HCT116 (cell line): ENCODE data around the gene PLD1. TPM values are rescaled to one million over a fixed set of nuclear protein-coding genes. Genes with fewer than 3 reads are reported as not detected.

Source experiments
- ATAC-seq: fragments of 200-7000 bp; cut with Tn5 transposase; 2 replicates; pipeline ENCODE4 v1.9.1; 2020; ENCODE audit warnings: mild to moderate bottlenecking, moderate library complexity
- BruUV-seq: library from RNA; stranded (reverse); fragments of 400-500 nt; replicated peaks from 2 replicates; lab custom pipeline; 2021; lab: Mats Ljungman, UMichigan
- CTCF ChIA-PET: fragments of 300-600 bp; sonication (Branson Sonifier 250); formaldehyde crosslinking; loops from one replicate; lab custom pipeline; 2021; ENCODE audit warnings: antibody characterized with exemption; lab: Charles Lee
- POLR2A ChIA-PET: fragments of 300-600, 350-600 bp; sonication (Branson Sonifier 250); formaldehyde crosslinking; loops from one replicate; lab custom pipeline; 2021; ENCODE audit warnings: antibody characterized with exemption; lab: Charles Lee
- RAD21 ChIA-PET, 2 experiments: fragments of 300-600 bp; sonication (Branson Sonifier 250); formaldehyde crosslinking; loops; one replicate each; lab custom pipeline; 2023; ENCODE audit warnings: low total read pairs in 2 of 2; ENCODE audit not compliant: uncharacterized antibody in 2 of 2, unreplicated experiment in 2 of 2, low non-redundant PET in 1 of 2; lab: Charles Lee
- DNase-seq: peaks from one replicate; pipeline ENCODE4 v3.0.0-alpha.2; 2010; ENCODE audit warnings: low read depth, low spot score
- H2AFZ ChIP-seq: fragments of 200-600 bp; shearing (Covaris generic), sonication (generic); 2 replicates; pipeline ENCODE4 v1.6.1; 2017; ENCODE audit warnings: low read depth, mixed run types, mixed read lengths, antibody characterized with exemption, low read length; ENCODE audit not compliant: poor library complexity, severe bottlenecking
- H3K27ac ChIP-seq: 2 replicates; pipeline ENCODE4 v1.5.1; 2012; ENCODE audit warnings: low read depth, low read length
- H3K27me3 ChIP-seq: fragments of 200-600 bp; sonication (generic); 2 replicates; pipeline ENCODE4 v1.6.1; 2016; ENCODE audit warnings: mixed run types, low read length, mixed read lengths; ENCODE audit not compliant: insufficient read depth
- H3K36me3 ChIP-seq, 2 experiments: fragments of 200-500 bp in 1 of 2; fragments of 200-600 bp in 1 of 2; sonication (Bioruptor generic) in 1 of 2; sonication (generic) in 1 of 2; 2 replicates each; pipeline versions ENCODE4 v1.5.1 to v1.6.1; 2014 to 2016; ENCODE audit warnings: low read length in 2 of 2, inconsistent platforms in 1 of 2, mixed read lengths in 1 of 2, mixed run types in 1 of 2; ENCODE audit not compliant: insufficient read depth in 2 of 2, control insufficient read depth in 1 of 2
- H3K4me1 ChIP-seq, 2 experiments: fragments of 200-600 bp in 1 of 2; sonication (generic) in 1 of 2; 2 replicates each; pipeline versions ENCODE4 v1.5.1 to v1.6.1; 2012 to 2017; ENCODE audit warnings: low read length in 2 of 2, inconsistent platforms in 1 of 2, mild to moderate bottlenecking in 1 of 2, mixed read lengths in 1 of 2, mixed run types in 1 of 2, moderate library complexity in 1 of 2; ENCODE audit not compliant: insufficient read depth in 2 of 2, control insufficient read depth in 1 of 2
- H3K4me2 ChIP-seq: fragments of 200-600 bp; sonication (generic); 2 replicates; pipeline ENCODE4 v1.6.1; 2017; ENCODE audit warnings: mixed run types, low read length, mixed read lengths
- H3K4me3 ChIP-seq, 2 experiments: fragments of 200-600 bp in 1 of 2; sonication (generic) in 1 of 2; replicated peaks in 1 of 2; 2 replicates each; pipeline ENCODE4 v1.5.1; 2011 to 2016; ENCODE audit warnings: low read length in 2 of 2, control low read depth in 1 of 2, low read depth in 1 of 2, mild to moderate bottlenecking in 1 of 2, mixed read lengths in 1 of 2, mixed run types in 1 of 2
- H3K79me2 ChIP-seq: fragments of 200-600 bp; sonication (generic); 2 replicates; pipeline ENCODE4 v1.6.1; 2017; ENCODE audit warnings: mild to moderate bottlenecking, mixed run types, low read length, moderate library complexity, mixed read lengths; ENCODE audit not compliant: insufficient read depth
- H3K9ac ChIP-seq: fragments of 200-600 bp; sonication (generic); 2 replicates; pipeline ENCODE4 v1.6.1; 2016; ENCODE audit warnings: low read length, mixed read lengths
- H3K9me2 ChIP-seq: fragments of 200-600 bp; sonication (generic), shearing (Covaris generic); 2 replicates; pipeline ENCODE4 v1.6.1; 2017; ENCODE audit warnings: mixed run types, mild to moderate bottlenecking, moderate library complexity; ENCODE audit not compliant: insufficient read depth
- H3K9me3 ChIP-seq, 2 experiments: fragments of 200-500 bp in 1 of 2; fragments of 200-600 bp in 1 of 2; sonication (Bioruptor generic) in 1 of 2; sonication (generic) in 1 of 2; 2 replicates each; pipeline ENCODE4 v1.6.1; 2014 to 2017; ENCODE audit warnings: low read length in 2 of 2, mixed read lengths in 2 of 2, inconsistent platforms in 1 of 2, low read depth in 1 of 2, mild to moderate bottlenecking in 1 of 2, mixed run types in 1 of 2, moderate library complexity in 1 of 2; ENCODE audit not compliant: control insufficient read depth in 1 of 2, insufficient read depth in 1 of 2
- H4K20me1 ChIP-seq: fragments of 200-600 bp; sonication (generic), shearing (Covaris generic); 2 replicates; pipeline ENCODE4 v1.6.1; 2017; ENCODE audit warnings: mixed run types, mild to moderate bottlenecking, moderate library complexity; ENCODE audit not compliant: insufficient read depth
- CBX3 ChIP-seq: IDR thresholded peaks from 2 replicates; pipeline ENCODE4 v1.6.1; 2012; ENCODE audit warnings: low read depth
- CEBPB ChIP-seq: IDR thresholded peaks from 2 replicates; pipeline ENCODE4 v1.6.1; 2012; ENCODE audit warnings: low read depth
- ELF1 ChIP-seq: IDR thresholded peaks from 2 replicates; pipeline ENCODE4 v1.6.1; 2012; ENCODE audit warnings: low read depth, borderline replicate concordance
- FOSL1 ChIP-seq: IDR thresholded peaks from 2 replicates; pipeline ENCODE4 v1.6.1; 2012; ENCODE audit warnings: low read depth
- RAD21 ChIP-seq: IDR thresholded peaks from 2 replicates; pipeline ENCODE4 v1.6.1; 2012; ENCODE audit warnings: low read depth, mild to moderate bottlenecking
- SP1 ChIP-seq: IDR thresholded peaks from 2 replicates; pipeline ENCODE4 v1.6.1; 2012; ENCODE audit warnings: low read depth
- intact Hi-C: fragments of 100-400 bp; cut with micrococcal nuclease; formaldehyde crosslinking; loops from 2 replicates; pipeline ENCODE4 v1.10.0; 2022
- total RNA-seq: library from RNA; stranded (reverse); gene quantifications from one replicate; pipeline ENCODE4 v1.2.1, GENCODE V29; 2021; ENCODE audit not compliant: unreplicated experiment
- TF ChIP-seq, protein P1 (sequence below): IDR thresholded peaks from 2 replicates; pipeline ENCODE4 v1.6.1; 2012
- TF ChIP-seq, protein P2 (sequence below): IDR thresholded peaks from 2 replicates; pipeline ENCODE4 v1.6.1; 2012; ENCODE audit warnings: low read depth

The PLD1 gene
- total RNA-seq, 1 experiment from 2014 or later = 8.4 TPM

DNA sequence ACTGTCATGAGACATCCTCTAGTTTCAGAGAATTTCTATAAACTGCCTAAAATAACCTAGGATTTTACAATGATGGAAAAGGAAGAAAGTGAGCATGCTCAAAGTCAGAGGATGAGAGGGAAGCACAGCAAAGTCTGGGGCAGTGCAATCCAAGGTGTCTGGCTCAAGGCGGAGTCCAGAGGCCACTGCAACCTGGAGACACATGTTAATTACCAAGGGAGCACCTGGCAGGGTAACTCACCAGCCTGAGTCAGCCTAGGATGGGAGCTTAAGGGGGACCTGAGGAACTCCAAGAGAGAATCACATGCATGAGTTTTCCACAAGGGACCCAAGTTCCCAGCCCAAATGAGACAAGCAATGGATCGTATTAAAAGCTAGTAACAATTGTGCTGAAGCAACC is 49.8 kb downstream of the PLD1 start:
- no peak for TF ChIP-seq CBX3
- TF ChIP-seq CEBPB = no peak
- Histone ChIP-seq H3K9me2 (no peaks in the 10 kb centered on the region), H3K36me3 (no peaks in the 10 kb centered on the region), H3K4me3 (no peak overlapping the region), H2AFZ (no peak overlapping the region), H3K4me1 (no peaks in the 10 kb centered on the region), H3K9me3 (no peaks in the 10 kb centered on the region), H3K79me2 (no peaks in the 10 kb centered on the region), H4K20me1 (no peaks in the 10 kb centered on the region), H3K27ac (no peak overlapping the region), H3K4me2 (no peak overlapping the region), H3K27me3 (peaks cover 3% of the 10 kb centered on the region; the same call in 1 of the 2 replicates), H3K9ac (no peak overlapping the region)
- ChIA-PET RAD21 (no interaction called here), POLR2A (no interaction called here), CTCF (interaction anchor here (4.1 kb wide), 1 partner anchor 12 kb away, joined by 16 read pairs; no protein-coding TSS in a partner anchor)
- intact Hi-C loops = no loop called here
- DNase-seq (no peak), ATAC-seq (no peak)
- no TSS peak for BruUV-seq

DNA sequence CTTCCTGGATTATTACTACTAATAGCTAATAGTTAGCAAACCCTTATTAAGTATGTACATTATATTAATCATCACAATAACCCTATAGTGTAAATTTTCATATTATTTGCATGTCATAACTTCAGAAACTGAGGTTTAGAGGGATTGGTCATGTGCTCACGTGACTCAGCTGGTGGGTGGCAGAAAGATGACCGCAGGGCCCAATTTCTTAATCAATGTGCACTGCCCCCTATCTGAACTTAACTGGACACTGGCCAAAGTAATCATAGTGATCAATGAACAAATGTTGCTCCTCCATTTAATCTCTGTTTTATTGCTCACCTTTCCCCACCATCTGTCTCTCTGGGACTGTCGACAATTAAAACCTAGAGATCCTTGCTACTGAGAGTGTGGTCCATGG is 52.2 kb downstream of the PLD1 start:
- H3K36me3 ChIP-seq = no peaks in the 10 kb centered on the region
- no peaks in the 10 kb centered on the region for H3K9me3 ChIP-seq
- peaks cover 17% of the 10 kb centered on the region; the same call in 1 of the 2 replicates for H3K27me3 ChIP-seq
- H4K20me1 ChIP-seq = no peaks in the 10 kb centered on the region
- TF ChIP-seq SP1 (no peak), RAD21 (no peak), CBX3 (no peak), ELF1 (no peak), FOSL1 (no peak), CEBPB (no peak)
- TF ChIP-seq, protein P1, sequence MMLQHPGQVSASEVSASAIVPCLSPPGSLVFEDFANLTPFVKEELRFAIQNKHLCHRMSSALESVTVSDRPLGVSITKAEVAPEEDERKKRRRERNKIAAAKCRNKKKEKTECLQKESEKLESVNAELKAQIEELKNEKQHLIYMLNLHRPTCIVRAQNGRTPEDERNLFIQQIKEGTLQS = no peak
- TF ChIP-seq, protein P2, sequence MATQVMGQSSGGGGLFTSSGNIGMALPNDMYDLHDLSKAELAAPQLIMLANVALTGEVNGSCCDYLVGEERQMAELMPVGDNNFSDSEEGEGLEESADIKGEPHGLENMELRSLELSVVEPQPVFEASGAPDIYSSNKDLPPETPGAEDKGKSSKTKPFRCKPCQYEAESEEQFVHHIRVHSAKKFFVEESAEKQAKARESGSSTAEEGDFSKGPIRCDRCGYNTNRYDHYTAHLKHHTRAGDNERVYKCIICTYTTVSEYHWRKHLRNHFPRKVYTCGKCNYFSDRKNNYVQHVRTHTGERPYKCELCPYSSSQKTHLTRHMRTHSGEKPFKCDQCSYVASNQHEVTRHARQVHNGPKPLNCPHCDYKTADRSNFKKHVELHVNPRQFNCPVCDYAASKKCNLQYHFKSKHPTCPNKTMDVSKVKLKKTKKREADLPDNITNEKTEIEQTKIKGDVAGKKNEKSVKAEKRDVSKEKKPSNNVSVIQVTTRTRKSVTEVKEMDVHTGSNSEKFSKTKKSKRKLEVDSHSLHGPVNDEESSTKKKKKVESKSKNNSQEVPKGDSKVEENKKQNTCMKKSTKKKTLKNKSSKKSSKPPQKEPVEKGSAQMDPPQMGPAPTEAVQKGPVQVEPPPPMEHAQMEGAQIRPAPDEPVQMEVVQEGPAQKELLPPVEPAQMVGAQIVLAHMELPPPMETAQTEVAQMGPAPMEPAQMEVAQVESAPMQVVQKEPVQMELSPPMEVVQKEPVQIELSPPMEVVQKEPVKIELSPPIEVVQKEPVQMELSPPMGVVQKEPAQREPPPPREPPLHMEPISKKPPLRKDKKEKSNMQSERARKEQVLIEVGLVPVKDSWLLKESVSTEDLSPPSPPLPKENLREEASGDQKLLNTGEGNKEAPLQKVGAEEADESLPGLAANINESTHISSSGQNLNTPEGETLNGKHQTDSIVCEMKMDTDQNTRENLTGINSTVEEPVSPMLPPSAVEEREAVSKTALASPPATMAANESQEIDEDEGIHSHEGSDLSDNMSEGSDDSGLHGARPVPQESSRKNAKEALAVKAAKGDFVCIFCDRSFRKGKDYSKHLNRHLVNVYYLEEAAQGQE = no peak
- ChIA-PET RAD21 (no interaction called here), CTCF (interaction anchor here (1.2 to 4.1 kb wide), 2 partner anchors 15 to 144 kb away, joined by 3 to 16 read pairs; no protein-coding TSS in a partner anchor), POLR2A (no interaction called here)
- no peak for ATAC-seq
- H3K9me2 ChIP-seq = no peaks in the 10 kb centered on the region
- no peak overlapping the region for H3K4me3 ChIP-seq
- intact Hi-C loops = no loop called here
- H3K9ac ChIP-seq = no peak overlapping the region
- no peak overlapping the region for H2AFZ ChIP-seq
- H3K27ac ChIP-seq = no peak overlapping the region
- no peaks in the 10 kb centered on the region for H3K79me2 ChIP-seq
- H3K4me1 ChIP-seq = no peaks in the 10 kb centered on the region
- no peak overlapping the region for H3K4me2 ChIP-seq
- no peak for DNase-seq
- no TSS peak for BruUV-seq
